ENCODE measurements around the gene RUSC2. TPM values are rescaled to one million over a fixed set of nuclear protein-coding genes. Genes with fewer than 3 reads are reported as not detected.
"Not testable (repeated sequence)": the region's sequence is repeated elsewhere in the genome, so short reads cannot be mapped to it uniquely, and the experiment has no call there.

Gene RUSC2
- total RNA-seq, 2 experiments from 2014 or later = 3.6 to 4.0 TPM

- Mint-ChIP-seq H3K27ac (no peak overlapping the region), H3K27me3 (peaks cover 4% of the 10 kb centered on the region), H3K4me3 (no peak overlapping the region), H3K36me3 (ENCODE audit: low read depth) (no peaks in the 10 kb centered on the region), H3K9me3 (no peaks in the 10 kb centered on the region), H3K4me1 (no peaks in the 10 kb centered on the region)
- POLR2A ChIA-PET = no interaction called here
- CTCF ChIA-PET = interaction anchor here (1.1 kb wide), 1 partner anchor 9 kb away, joined by 3 read pairs; no protein-coding TSS in a partner anchor
- peak; percentile 35 for DNase-seq
These were observed 8.4 kb upstream of the RUSC2 start for GRCh38 chr9:35481347-35481975.

DNA sequence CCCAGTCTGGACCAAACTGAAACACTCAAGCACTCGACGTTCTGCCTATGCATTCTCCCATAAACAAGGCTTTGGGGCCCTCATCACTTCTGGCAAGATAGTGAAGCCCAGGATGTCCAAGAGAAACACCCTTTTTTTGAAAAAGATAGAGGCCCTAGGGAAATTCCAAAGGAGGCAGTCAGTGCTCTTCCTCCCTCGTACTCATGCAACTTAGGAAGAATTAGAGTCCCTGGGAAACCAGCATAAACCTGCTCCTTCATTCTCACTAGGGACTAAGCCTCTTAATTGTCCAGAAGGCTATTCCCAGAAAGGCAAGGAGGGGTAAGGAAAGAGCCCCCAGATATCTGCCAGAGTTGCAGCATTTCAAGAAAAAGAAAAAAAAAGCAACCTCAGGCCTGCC lies 7.8 kb upstream of the RUSC2 start:
- ChIA-PET CTCF (no interaction called here), POLR2A (no interaction called here)
- no peaks in the 10 kb centered on the region for H3K27me3 Mint-ChIP-seq
- no peak overlapping the region for H3K27ac Mint-ChIP-seq
- no peaks in the 10 kb centered on the region for H3K9me3 Mint-ChIP-seq
- no peaks in the 10 kb centered on the region for H3K4me1 Mint-ChIP-seq
- no peaks in the 10 kb centered on the region for H3K36me3 Mint-ChIP-seq (ENCODE audit: low read depth)
- no peak for DNase-seq
- no peak overlapping the region for H3K4me3 Mint-ChIP-seq

DNA sequence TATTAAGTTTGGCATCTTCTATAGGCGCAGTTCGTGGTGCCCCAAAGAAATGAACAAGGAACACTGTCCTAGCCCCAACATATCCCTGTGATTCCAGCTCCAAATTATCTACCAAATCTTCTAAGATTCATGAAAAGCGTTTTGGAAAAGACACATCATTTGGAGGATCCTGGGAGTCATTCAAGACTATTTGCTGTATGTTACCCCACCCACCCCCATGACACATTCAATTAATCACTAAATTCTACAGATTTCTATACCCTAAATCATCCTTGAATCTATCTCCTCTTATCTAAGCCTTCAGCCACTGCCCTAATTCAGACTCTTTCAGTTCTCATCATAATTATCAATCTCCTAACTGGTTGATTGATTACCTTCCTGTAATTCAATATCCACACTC lies 5.5 kb upstream of the RUSC2 start:
- peaks cover 11% of the 10 kb centered on the region for H3K27me3 Mint-ChIP-seq
- H3K27ac Mint-ChIP-seq = no peak overlapping the region
- CTCF ChIA-PET = interaction anchor here (3.3 kb wide), 1 partner anchor 69 kb away, joined by 7 read pairs; no protein-coding TSS in a partner anchor
- no peak for DNase-seq
- H3K4me1 Mint-ChIP-seq = peaks cover 12% of the 10 kb centered on the region
- POLR2A ChIA-PET = no interaction called here
- no peaks in the 10 kb centered on the region for H3K9me3 Mint-ChIP-seq
- no peaks in the 10 kb centered on the region for H3K36me3 Mint-ChIP-seq (ENCODE audit: low read depth)
- H3K4me3 Mint-ChIP-seq = no peak overlapping the region

DNA sequence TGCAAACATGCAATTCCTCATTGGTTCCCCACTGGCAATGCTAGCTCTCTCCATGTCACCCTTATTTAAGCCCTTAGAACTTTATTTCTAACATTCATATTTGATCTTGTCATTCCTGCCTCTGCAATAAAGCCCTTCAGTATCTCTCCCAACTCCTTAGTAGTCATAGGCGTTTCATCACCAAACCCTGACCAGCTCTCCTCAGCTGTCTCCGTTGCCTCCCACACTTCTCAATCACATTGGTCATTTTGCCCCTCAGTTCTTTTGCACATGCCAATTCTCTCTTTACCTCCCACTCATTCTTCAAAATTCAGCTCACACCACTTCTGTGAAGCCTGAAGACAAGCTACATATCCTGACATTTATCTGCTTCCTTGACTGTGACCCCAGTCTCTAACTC lies 2.8 kb upstream of the RUSC2 start:
- H3K4me1 Mint-ChIP-seq = peaks cover 32% of the 10 kb centered on the region
- POLR2A ChIA-PET = no interaction called here
- H3K9me3 Mint-ChIP-seq = no peaks in the 10 kb centered on the region
- no peak overlapping the region for H3K4me3 Mint-ChIP-seq
- no peaks in the 10 kb centered on the region for H3K36me3 Mint-ChIP-seq (ENCODE audit: low read depth)
- DNase-seq = no peak
- CTCF ChIA-PET = interaction anchor here (0.6 to 1.7 kb wide), 4 partner anchors 8 to 159 kb away, joined by 3 to 5 read pairs (median 4); no protein-coding TSS in a partner anchor
- no peak overlapping the region for H3K27ac Mint-ChIP-seq
- H3K27me3 Mint-ChIP-seq = peaks cover 14% of the 10 kb centered on the region

DNA sequence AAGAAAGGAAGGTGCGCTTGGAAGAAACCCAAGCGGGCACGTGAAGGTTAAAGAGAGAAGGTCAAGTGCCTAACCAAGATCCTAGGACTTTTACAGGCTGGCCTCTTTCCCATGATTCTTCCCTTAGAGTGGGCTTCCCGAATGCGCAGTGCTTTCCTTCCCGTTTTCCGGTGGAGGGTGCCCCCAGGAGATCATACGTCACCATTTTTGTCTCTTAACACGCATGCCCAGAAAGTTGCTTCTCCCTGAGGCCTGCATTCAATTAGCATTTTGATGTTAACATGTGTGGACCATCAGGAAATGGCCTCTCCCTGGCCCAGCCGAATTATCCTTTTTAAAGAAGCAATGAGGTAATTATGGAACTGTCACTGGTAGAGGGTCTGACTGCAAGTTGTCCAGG lies 1.9 kb upstream of the RUSC2 start:
- ChIA-PET CTCF (interaction anchor here (1.7 kb wide), 1 partner anchor 12 kb away, joined by 4 read pairs; no protein-coding TSS in a partner anchor), POLR2A (no interaction called here)
- Mint-ChIP-seq H3K4me1 (peaks cover 38% of the 10 kb centered on the region), H3K9me3 (no peaks in the 10 kb centered on the region), H3K27me3 (peaks cover 14% of the 10 kb centered on the region), H3K36me3 (ENCODE audit: low read depth) (no peaks in the 10 kb centered on the region), H3K27ac (no peak overlapping the region), H3K4me3 (no peak overlapping the region)
- DNase-seq = no peak

- no peak for DNase-seq
- Mint-ChIP-seq H3K4me1 (peaks cover 40% of the 10 kb centered on the region), H3K27me3 (peaks cover 14% of the 10 kb centered on the region), H3K27ac (peak overlapping the region; percentile 10), H3K9me3 (peaks cover 3% of the 10 kb centered on the region), H3K4me3 (peak overlapping the region; percentile 59), H3K36me3 (ENCODE audit: low read depth) (no peaks in the 10 kb centered on the region)
- CTCF ChIA-PET = interaction anchor here (1.0 to 1.4 kb wide), 2 partner anchors 65 to 123 kb away, joined by 3 to 6 read pairs; no protein-coding TSS in a partner anchor
- POLR2A ChIA-PET = no interaction called here
These were observed 1.2 kb upstream of the RUSC2 start for GRCh38 chr9:35488566-35489312.

GRCh38 chr9:35490155-35490909 lies 421 bp downstream of the RUSC2 start:
- POLR2A ChIA-PET = no interaction called here
- DNase-seq = peak; percentile 8
- H3K27me3 Mint-ChIP-seq = peaks cover 14% of the 10 kb centered on the region

DNA sequence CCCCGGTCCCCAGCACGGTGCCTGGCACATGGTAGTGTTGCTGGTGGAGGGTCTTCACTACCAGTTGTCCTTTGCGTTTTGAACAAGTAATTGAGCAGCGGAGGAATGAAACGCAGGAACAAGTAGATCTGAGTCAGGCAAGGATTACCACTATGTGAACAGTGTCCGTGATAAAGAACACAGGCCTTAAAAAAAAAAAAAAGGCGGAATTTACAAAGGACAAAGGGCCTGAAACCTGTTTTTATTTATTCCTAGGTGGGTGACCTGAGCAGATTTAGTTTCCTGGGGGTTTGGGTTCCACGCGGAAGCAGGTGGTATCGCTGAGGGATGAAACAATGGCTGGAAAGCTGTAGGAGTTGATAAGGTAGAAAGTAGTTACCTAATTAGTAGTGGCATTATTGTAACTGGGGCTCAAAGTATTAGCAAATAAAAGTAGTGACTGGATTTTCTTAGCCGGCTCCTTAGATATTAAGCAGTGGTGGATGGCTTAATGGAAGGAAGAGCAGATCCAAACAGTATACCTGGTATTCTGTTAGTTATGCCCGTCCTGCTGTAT lies 1.1 kb downstream of the RUSC2 start:
- Mint-ChIP-seq H3K9me3 (peaks cover 3% of the 10 kb centered on the region), H3K36me3 (ENCODE audit: low read depth) (no peaks in the 10 kb centered on the region), H3K27ac (peak overlapping the region; percentile 44), H3K27me3 (peaks cover 14% of the 10 kb centered on the region), H3K4me1 (peaks cover 49% of the 10 kb centered on the region), H3K4me3 (peak overlapping the region; percentile 81)
- ChIA-PET CTCF (no interaction called here), POLR2A (no interaction called here)
- DNase-seq = no peak

More at GRCh38 chr9:35490155-35490909, 421 bp downstream of the RUSC2 start:
- peak overlapping the region; percentile 85 for H3K27ac Mint-ChIP-seq
- peak overlapping the region; percentile 81 for H3K4me3 Mint-ChIP-seq
- peaks cover 42% of the 10 kb centered on the region for H3K4me1 Mint-ChIP-seq
- peaks cover 3% of the 10 kb centered on the region for H3K9me3 Mint-ChIP-seq
- CTCF ChIA-PET = interaction anchor here (0.8 to 1.4 kb wide), 3 partner anchors 63 to 373 kb away, joined by 3 to 6 read pairs (median 3); no protein-coding TSS in a partner anchor
- no peaks in the 10 kb centered on the region for H3K36me3 Mint-ChIP-seq (ENCODE audit: low read depth)

DNA sequence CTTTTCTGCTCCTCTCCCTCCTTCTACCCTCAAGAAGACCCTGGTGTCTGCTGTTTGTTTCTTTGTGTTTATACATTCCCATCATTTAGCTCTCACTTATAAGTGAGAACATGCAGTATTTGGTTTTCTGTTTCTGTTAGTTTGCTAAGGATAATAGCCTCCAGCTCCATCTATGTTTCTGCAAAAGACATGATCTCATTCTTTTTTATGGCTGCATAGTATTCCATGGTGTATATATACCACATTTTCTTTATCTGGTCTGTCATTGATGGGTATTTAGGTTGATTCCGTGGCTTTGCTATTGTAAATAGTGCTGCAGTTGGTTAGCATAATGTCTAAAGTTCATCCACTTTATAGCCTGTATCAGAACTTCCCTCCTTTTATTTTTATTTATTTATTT lies 3.2 kb downstream of the RUSC2 start:
- DNase-seq; H3K4me3 Mint-ChIP-seq; CTCF ChIA-PET; H3K27ac Mint-ChIP-seq; H3K36me3 Mint-ChIP-seq (ENCODE audit: low read depth); POLR2A ChIA-PET; H3K27me3 Mint-ChIP-seq: not testable (repeated sequence)
- H3K9me3 Mint-ChIP-seq = peaks cover 14% of the 10 kb centered on the region
- H3K4me1 Mint-ChIP-seq = peaks cover 52% of the 10 kb centered on the region

DNA sequence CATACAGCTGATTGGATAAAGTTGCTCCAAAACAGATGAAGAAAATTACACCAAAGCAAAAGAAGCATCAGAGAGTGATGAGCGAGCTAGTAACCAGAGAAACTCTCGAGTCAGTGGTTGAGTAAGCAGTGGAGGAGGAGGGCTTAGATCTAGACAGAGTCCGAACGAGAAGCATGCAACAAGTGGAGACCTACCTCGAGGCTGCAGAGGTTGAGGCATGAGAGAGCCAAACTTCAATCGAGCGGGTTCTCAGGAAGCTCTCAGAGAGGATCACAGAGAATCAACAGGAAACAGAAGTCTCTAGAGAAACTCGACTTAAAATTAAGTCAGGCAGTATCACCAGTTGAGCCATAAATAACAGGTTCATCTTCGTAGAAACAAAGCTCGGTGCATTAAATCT lies 6.1 kb downstream of the RUSC2 start:
- Mint-ChIP-seq H3K4me3 (no peak overlapping the region), H3K36me3 (ENCODE audit: low read depth) (peaks cover 3% of the 10 kb centered on the region), H3K4me1 (peaks cover 37% of the 10 kb centered on the region), H3K27ac (peak overlapping the region; percentile 11), H3K9me3 (peaks cover 23% of the 10 kb centered on the region), H3K27me3 (no peaks in the 10 kb centered on the region)
- peak; percentile 50 for DNase-seq
- ChIA-PET POLR2A (no interaction called here), CTCF (interaction anchor here (0.6 to 0.7 kb wide), 2 partner anchors 24 to 735 kb away, joined by 3 to 6 read pairs; no protein-coding TSS in a partner anchor)

DNA sequence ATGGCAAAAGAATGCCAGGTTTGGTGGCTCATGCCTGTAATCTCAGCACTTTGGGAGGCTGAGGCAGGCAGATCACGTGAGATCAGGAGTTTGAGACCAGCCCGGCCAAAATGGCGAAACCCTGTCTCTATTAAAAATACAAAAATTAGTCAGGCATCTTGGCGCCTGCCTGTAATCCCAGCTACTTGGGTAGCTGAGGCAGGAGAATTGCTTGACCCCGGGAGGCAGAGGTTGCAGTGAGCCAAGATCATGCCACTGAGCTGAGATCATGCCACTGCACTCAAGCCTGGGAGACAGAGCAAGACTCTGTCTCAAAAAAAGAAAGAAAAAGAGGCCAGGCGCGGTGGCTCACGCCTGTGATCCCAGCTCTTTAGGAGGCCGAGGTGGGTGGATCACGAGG lies 8.3 kb downstream of the RUSC2 start:
- POLR2A ChIA-PET; H3K27me3 Mint-ChIP-seq; H3K27ac Mint-ChIP-seq; H3K36me3 Mint-ChIP-seq (ENCODE audit: low read depth); DNase-seq; H3K4me3 Mint-ChIP-seq; CTCF ChIA-PET: not testable (repeated sequence)
- peaks cover 24% of the 10 kb centered on the region for H3K9me3 Mint-ChIP-seq
- H3K4me1 Mint-ChIP-seq = peaks cover 19% of the 10 kb centered on the region

- Mint-ChIP-seq H3K9me3 (peaks cover 26% of the 10 kb centered on the region), H3K27ac (no peak overlapping the region), H3K4me1 (peaks cover 19% of the 10 kb centered on the region), H3K36me3 (ENCODE audit: low read depth) (peaks cover 3% of the 10 kb centered on the region), H3K27me3 (no peaks in the 10 kb centered on the region), H3K4me3 (no peak overlapping the region)
- no peak for DNase-seq
- POLR2A ChIA-PET = no interaction called here
- CTCF ChIA-PET = no interaction called here
These were observed 9.3 kb downstream of the RUSC2 start for GRCh38 chr9:35499029-35499700.

All from activated CD4-positive, alpha-beta T cell treated with anti-CD3 and anti-CD28 coated beads, Interleukin-2, amount 10 ng/mL, durations not matched to agents 7 days and 5 days (primary cell).